ENCODE results near the gene FAM107B.

DNA sequence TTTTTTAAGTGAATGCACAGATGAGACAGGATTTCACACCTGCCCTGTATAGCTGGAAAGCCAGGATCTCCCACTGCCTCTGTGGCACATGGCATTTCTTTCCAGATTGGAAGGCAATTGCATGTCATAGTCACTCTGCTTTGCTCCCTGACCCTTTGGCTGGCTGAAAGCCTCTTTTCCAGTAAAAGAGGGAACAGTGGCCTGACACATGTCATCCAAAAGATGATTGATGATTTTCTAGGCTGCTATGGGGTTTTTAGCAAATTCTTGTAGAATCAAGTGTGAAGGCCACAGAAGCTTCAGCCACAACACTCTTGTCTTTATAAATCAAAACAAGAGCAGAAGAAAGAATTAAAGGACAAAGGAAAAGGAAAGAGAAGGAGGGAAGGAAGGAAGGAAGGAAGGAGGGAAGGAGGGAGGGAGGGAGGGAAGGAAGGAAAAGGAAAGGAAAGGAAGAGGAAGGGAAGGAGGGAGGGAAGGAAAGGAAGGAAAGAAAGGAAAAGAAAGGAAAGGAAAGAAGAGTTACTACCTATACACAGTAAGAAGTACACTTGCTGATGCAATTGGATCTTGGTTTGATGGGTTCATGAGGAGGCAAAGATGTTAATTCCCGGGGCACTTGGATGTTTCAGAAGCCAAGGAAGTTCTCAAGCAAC, 285.0 kb downstream of the FAM107B start:
- TF ChIP-seq, protein P1, sequence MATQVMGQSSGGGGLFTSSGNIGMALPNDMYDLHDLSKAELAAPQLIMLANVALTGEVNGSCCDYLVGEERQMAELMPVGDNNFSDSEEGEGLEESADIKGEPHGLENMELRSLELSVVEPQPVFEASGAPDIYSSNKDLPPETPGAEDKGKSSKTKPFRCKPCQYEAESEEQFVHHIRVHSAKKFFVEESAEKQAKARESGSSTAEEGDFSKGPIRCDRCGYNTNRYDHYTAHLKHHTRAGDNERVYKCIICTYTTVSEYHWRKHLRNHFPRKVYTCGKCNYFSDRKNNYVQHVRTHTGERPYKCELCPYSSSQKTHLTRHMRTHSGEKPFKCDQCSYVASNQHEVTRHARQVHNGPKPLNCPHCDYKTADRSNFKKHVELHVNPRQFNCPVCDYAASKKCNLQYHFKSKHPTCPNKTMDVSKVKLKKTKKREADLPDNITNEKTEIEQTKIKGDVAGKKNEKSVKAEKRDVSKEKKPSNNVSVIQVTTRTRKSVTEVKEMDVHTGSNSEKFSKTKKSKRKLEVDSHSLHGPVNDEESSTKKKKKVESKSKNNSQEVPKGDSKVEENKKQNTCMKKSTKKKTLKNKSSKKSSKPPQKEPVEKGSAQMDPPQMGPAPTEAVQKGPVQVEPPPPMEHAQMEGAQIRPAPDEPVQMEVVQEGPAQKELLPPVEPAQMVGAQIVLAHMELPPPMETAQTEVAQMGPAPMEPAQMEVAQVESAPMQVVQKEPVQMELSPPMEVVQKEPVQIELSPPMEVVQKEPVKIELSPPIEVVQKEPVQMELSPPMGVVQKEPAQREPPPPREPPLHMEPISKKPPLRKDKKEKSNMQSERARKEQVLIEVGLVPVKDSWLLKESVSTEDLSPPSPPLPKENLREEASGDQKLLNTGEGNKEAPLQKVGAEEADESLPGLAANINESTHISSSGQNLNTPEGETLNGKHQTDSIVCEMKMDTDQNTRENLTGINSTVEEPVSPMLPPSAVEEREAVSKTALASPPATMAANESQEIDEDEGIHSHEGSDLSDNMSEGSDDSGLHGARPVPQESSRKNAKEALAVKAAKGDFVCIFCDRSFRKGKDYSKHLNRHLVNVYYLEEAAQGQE (IDR thresholded peaks at IDR 0.05; ENCODE audit: low read depth), result no peak
- TF ChIP-seq RAD21 (IDR thresholded peaks at IDR 0.05; ENCODE audit: low read depth) (no peak), CEBPB (IDR thresholded peaks at IDR 0.05) (no peak), FOXM1 (IDR thresholded peaks at IDR 0.05; ENCODE audit: borderline replicate concordance, low read depth) (no peak), YY1 (IDR thresholded peaks at IDR 0.05; ENCODE audit: low read depth) (no peak), EGR1 (IDR thresholded peaks at IDR 0.05) (no peak), EP300 (IDR thresholded peaks at IDR 0.05; ENCODE audit: borderline replicate concordance) (no peak), NFIC (IDR thresholded peaks at IDR 0.05) (no peak), TCF12 (IDR thresholded peaks at IDR 0.05; ENCODE audit: low read depth) (no peak), ZBTB7A (IDR thresholded peaks at IDR 0.05; ENCODE audit: low read depth) (no peak), CREB1 (IDR thresholded peaks at IDR 0.05; ENCODE audit: low read depth) (no peak)
- TF ChIP-seq, protein P2, sequence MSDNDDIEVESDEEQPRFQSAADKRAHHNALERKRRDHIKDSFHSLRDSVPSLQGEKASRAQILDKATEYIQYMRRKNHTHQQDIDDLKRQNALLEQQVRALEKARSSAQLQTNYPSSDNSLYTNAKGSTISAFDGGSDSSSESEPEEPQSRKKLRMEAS (IDR thresholded peaks at IDR 0.05), result no peak
